Sigmoid colon (tissue), 4 donors: Measurements from ENCODE around the gene GALNT7.

Source experiments
- EP300 ChIP-seq, 4 donors: sonication (generic); formaldehyde crosslinking; IDR thresholded peaks; one replicate each; pipeline ENCODE4 v1.6.1; 2017; ENCODE audit warnings: antibody characterized with exemption in 4 of 4
- POLR2A ChIP-seq, 2 donors: fragments of 450-650 bp; IDR thresholded peaks; one replicate each; pipeline ENCODE4 v1.6.1; 2016; ENCODE audit warnings: antibody characterized with exemption in 2 of 2, mild to moderate bottlenecking in 2 of 2, moderate library complexity in 2 of 2
- TF ChIP-seq, protein P1 (sequence below), 4 experiments: fragments of 450-650 bp in 3 of 4; fragments of 200-600 bp in 1 of 4; IDR thresholded peaks; one replicate each; pipeline ENCODE4 v1.5.1; 2016 to 2019; ENCODE audit warnings: antibody characterized with exemption in 4 of 4, mild to moderate bottlenecking in 3 of 4, moderate library complexity in 2 of 4

DNA sequence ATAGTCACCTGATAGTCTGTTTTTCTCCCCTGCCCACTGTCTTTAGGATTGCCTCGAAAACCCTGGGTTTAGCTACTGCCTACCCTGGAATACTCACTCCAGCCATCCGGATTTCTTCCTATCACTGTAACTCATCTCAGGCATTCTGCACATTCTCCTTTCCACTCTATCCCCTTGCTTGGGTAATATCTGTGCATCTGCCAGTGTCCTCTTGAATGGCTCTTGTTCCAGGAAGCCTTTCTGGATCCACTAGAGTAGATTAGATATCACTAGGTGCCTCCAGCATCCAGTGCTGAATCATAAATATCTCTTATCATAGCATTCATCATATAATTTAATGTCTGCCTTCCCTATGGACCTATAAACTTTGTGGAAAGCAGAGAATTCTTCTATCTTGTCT lies 17.1 kb upstream of the GALNT7 start:
- no peak for TF ChIP-seq POLR2A (IDR thresholded peaks at IDR 0.05)
- TF ChIP-seq, protein P1, sequence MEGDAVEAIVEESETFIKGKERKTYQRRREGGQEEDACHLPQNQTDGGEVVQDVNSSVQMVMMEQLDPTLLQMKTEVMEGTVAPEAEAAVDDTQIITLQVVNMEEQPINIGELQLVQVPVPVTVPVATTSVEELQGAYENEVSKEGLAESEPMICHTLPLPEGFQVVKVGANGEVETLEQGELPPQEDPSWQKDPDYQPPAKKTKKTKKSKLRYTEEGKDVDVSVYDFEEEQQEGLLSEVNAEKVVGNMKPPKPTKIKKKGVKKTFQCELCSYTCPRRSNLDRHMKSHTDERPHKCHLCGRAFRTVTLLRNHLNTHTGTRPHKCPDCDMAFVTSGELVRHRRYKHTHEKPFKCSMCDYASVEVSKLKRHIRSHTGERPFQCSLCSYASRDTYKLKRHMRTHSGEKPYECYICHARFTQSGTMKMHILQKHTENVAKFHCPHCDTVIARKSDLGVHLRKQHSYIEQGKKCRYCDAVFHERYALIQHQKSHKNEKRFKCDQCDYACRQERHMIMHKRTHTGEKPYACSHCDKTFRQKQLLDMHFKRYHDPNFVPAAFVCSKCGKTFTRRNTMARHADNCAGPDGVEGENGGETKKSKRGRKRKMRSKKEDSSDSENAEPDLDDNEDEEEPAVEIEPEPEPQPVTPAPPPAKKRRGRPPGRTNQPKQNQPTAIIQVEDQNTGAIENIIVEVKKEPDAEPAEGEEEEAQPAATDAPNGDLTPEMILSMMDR (IDR thresholded peaks at IDR 0.05), result no peak
- no peak for TF ChIP-seq EP300 (IDR thresholded peaks at IDR 0.05)
